CD4-positive, alpha-beta memory T cell (primary cell): ENCODE data around the gene ADGRG6. TPM values are rescaled to one million over a fixed set of nuclear protein-coding genes. Genes with fewer than 3 reads are reported as not detected.

Experiments
- CTCF ChIA-PET: fragments of 350-600 bp; sonication (Branson Sonifier 250); formaldehyde crosslinking; loops from one replicate; lab custom pipeline; 2021; ENCODE audit warnings: inconsistent platforms; ENCODE audit not compliant: partially characterized antibody; lab: Charles Lee
- POLR2A ChIA-PET: fragments of 350-600 bp; sonication (Branson Sonifier 250); formaldehyde crosslinking; loops from one replicate; lab custom pipeline; 2021; ENCODE audit not compliant: partially characterized antibody; lab: Charles Lee
- DNase-seq, 5 donors: peaks; one replicate each; pipeline versions ENCODE4 v3.0.0 to v3.0.0-alpha.2; 2020 to 2022; ENCODE audit warnings: mixed read lengths in 1 of 5
- H3K27ac ChIP-seq: one replicate; pipeline ENCODE4 v1.7.0; 2013; ENCODE audit warnings: low read depth, low read length
- H3K27me3 ChIP-seq: 2 replicates; pipeline ENCODE4 v1.7.0; 2013; ENCODE audit warnings: mild to moderate bottlenecking, low read length, moderate library complexity; ENCODE audit not compliant: insufficient read depth
- H3K36me3 ChIP-seq: 2 replicates; pipeline ENCODE4 v1.7.0; 2013; ENCODE audit warnings: mild to moderate bottlenecking, low read length, moderate library complexity; ENCODE audit not compliant: insufficient read depth
- H3K4me1 ChIP-seq: 2 replicates; pipeline ENCODE4 v1.7.0; 2013; ENCODE audit warnings: mild to moderate bottlenecking, low read length, moderate library complexity; ENCODE audit not compliant: insufficient read depth
- H3K4me3 ChIP-seq, 2 donors: one replicate each; pipeline ENCODE4 v1.7.0; 2013; ENCODE audit warnings: low read length in 2 of 2, mild to moderate bottlenecking in 1 of 2
- H3K9me3 ChIP-seq, 2 donors: one replicate each; pipeline ENCODE4 v1.7.0; 2013; ENCODE audit warnings: low read length in 2 of 2, control low read depth in 1 of 2; ENCODE audit not compliant: control insufficient read depth in 1 of 2
- H3K27ac Mint-ChIP-seq, 7 donors: one replicate each; pipeline ENCODE4 v1.8.0; 2020 to 2021; ENCODE audit warnings: mixed read lengths in 7 of 7, mild to moderate bottlenecking in 6 of 7, inconsistent platforms in 3 of 7, moderate library complexity in 3 of 7
- H3K27me3 Mint-ChIP-seq, 2 donors: one replicate each; pipeline ENCODE4 v1.8.0; 2020 to 2021; ENCODE audit warnings: mixed read lengths in 2 of 2
- H3K36me3 Mint-ChIP-seq, 2 donors: one replicate each; pipeline ENCODE4 v1.8.0; 2020 to 2021; ENCODE audit warnings: mixed read lengths in 2 of 2, inconsistent platforms in 1 of 2, mild to moderate bottlenecking in 1 of 2
- H3K4me1 Mint-ChIP-seq, 4 donors: one replicate each; pipeline ENCODE4 v1.8.0; 2020 to 2021; ENCODE audit warnings: mixed read lengths in 4 of 4, mild to moderate bottlenecking in 1 of 4
- H3K4me3 Mint-ChIP-seq, 8 donors: one replicate each; pipeline ENCODE4 v1.8.0; 2020 to 2021; ENCODE audit warnings: mixed read lengths in 8 of 8, mild to moderate bottlenecking in 7 of 8, moderate library complexity in 6 of 8, inconsistent platforms in 3 of 8
- H3K9me3 Mint-ChIP-seq, 8 donors: one replicate each; pipeline ENCODE4 v1.8.0; 2020 to 2021; ENCODE audit warnings: mixed read lengths in 8 of 8, mild to moderate bottlenecking in 5 of 8, inconsistent platforms in 3 of 8, moderate library complexity in 1 of 8
- intact Hi-C: fragments of 100-400 bp; cut with micrococcal nuclease; formaldehyde crosslinking; loops from one replicate; pipeline ENCODE4 v1.15.1; 2023
- polyA plus RNA-seq, 2 donors: library from polyadenylated mRNA; unstranded; fragments of 300-500 nt; fragmentation: Illumina TruSeq; gene quantifications; one replicate each; pipeline ENCODE4 v1.2.3, GENCODE V29; 2021
- total RNA-seq, 2 experiments: library from RNA; stranded (reverse); gene quantifications; one replicate each; pipeline ENCODE4 v1.2.3, GENCODE V29; 2021

ADGRG6 gene
- total and polyA plus RNA-seq, 4 experiments from 2014 or later, result 0.22 to 0.47 TPM; not detected in 2

DNA sequence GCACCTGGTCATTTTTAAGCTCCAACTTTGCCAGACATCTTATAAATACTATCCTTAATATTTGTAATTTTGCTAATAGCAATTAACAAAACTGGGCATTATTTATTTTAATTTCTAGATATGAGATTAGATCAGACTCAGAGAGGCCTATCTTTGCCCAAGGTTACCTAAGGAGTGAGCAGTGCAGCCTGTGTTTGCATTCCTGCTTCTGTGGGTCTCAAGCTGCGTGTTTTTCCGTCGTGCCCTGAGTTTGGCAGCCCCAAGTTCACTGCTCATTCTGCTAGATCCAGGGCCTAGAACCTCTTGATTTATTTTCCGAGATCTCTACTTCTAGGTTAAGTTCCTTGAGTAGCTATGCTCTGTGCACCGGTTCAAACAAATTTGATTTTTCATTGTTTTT lies 11.0 kb upstream of the ADGRG6 start:
- CTCF ChIA-PET, result interaction anchor here (1.1 kb wide), 1 partner anchor 26 kb away, joined by 3 read pairs; no protein-coding TSS in a partner anchor

DNA sequence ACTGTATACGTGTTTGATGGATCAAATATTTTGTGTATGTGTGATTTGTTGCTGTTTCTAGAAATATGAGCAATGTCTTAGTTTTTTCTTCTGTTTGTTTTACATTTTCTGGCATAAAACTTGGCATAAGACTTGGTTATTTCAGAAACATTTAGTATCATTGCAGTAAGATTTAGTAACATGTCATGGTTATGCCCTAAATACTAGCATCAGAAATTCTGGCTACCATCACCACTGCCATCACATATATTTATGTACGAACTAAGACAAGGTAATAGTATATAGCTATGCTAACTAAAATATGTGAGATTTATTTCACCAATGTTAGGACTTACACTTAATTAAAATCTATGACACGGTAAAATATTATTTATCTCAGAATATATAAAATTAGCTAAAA lies 10.3 kb upstream of the ADGRG6 start:
- H3K36me3 ChIP-seq, result no peaks in the 10 kb centered on the region
- ChIA-PET CTCF (no interaction called here), POLR2A (no interaction called here)
- Mint-ChIP-seq H3K36me3 (no peaks in the 10 kb centered on the region), H3K4me3 (no peak overlapping the region), H3K9me3 (peaks cover 0 to 1% (median 0%) of the 10 kb centered on the region in 8 donors), H3K4me1 (no peaks in the 10 kb centered on the region), H3K27me3 (peaks cover 7 to 11% of the 10 kb centered on the region in 2 donors), H3K27ac (no peak overlapping the region)
- no peak overlapping the region for H3K27ac ChIP-seq
- no peak for DNase-seq
- no peaks in the 10 kb centered on the region for H3K4me1 ChIP-seq
- H3K9me3 ChIP-seq, result no peaks in the 10 kb centered on the region
- intact Hi-C loops, result no loop called here
- H3K4me3 ChIP-seq, result no peak overlapping the region
- H3K27me3 ChIP-seq, result no peaks in the 10 kb centered on the region

More for the DNA sequence above, 11.0 kb upstream of the ADGRG6 start:
- Histone ChIP-seq H3K4me1 (no peaks in the 10 kb centered on the region), H3K9me3 (no peaks in the 10 kb centered on the region), H3K4me3 (no peak overlapping the region), H3K27me3 (no peaks in the 10 kb centered on the region), H3K27ac (no peak overlapping the region), H3K36me3 (no peaks in the 10 kb centered on the region)
- POLR2A ChIA-PET, result no interaction called here
- Mint-ChIP-seq H3K4me1 (no peaks in the 10 kb centered on the region), H3K27me3 (peaks cover 6 to 11% of the 10 kb centered on the region in 2 donors), H3K9me3 (peaks cover 0 to 1% (median 0%) of the 10 kb centered on the region in 8 donors), H3K36me3 (no peaks in the 10 kb centered on the region), H3K27ac (no peak overlapping the region), H3K4me3 (no peak overlapping the region)
- intact Hi-C loops, result no loop called here
- no peak for DNase-seq

DNA sequence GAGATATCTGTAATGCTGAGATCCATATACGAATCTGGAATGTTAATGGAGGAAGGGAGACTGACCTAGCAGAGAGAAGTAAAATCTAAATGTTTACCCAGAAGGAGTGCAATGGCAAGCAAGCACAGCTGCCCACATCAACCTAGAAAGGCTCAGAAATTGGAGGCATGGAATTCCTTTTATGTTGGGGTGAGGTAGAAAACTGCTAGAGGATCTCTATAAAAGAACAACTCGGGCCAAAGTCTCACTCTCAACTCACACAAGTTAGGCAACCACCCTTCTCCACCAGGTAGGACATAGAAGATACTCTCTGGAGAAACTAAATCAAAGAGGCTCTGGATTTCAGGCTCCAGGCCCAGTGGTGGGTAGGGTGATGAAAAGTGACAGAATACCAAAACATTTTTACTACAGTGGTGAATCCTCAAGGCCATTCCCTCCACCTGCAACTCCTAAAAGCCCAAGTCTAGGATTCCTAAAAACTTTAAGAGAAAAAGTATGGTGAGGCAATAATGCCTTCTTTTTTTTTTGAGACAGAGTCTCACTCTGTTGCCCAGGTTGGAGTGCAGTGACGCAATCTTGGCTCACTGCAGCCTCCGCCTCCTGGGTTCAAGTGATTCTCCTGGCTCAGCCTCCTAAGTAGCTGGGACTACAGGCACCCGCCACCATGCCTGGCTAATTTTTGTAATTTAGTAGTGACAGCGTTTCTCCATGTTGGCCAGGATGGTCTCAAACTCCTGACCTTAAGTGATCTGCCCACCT lies 9.5 kb upstream of the ADGRG6 start:
- H3K36me3 ChIP-seq, result no peaks in the 10 kb centered on the region
- no peak for DNase-seq
- no peak overlapping the region for H3K4me3 Mint-ChIP-seq
- peaks cover 7 to 9% of the 10 kb centered on the region in 2 donors for H3K27me3 Mint-ChIP-seq
- no peaks in the 10 kb centered on the region for H3K27me3 ChIP-seq
- ChIA-PET POLR2A (no interaction called here), CTCF (no interaction called here)
- intact Hi-C loops, result no loop called here
- H3K36me3 Mint-ChIP-seq, result no peaks in the 10 kb centered on the region
- H3K27ac ChIP-seq, result no peak overlapping the region
- H3K9me3 ChIP-seq, result no peaks in the 10 kb centered on the region
- H3K4me1 Mint-ChIP-seq, result no peaks in the 10 kb centered on the region
- peaks cover 0 to 1% (median 0%) of the 10 kb centered on the region in 8 donors for H3K9me3 Mint-ChIP-seq
- H3K27ac Mint-ChIP-seq, result no peak overlapping the region
- no peaks in the 10 kb centered on the region for H3K4me1 ChIP-seq
- H3K4me3 ChIP-seq, result no peak overlapping the region

DNA sequence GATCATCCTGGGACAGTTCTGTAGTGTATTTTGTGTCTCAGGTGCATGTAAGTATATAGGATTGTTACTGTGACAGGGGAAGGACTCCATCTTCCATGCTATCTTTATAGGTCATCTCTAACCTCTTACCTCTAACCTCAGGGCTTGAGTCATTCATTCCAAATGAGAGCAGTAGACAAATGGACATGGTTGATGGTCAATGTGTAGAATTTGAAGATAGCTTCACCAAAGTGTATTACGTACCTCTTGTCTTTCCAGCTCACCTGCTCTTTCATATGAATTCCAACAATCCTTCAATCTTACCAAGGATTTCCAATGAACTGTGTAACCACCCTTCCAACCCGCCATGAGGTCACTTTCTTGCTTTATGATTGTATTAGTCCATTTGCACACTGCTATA lies 8.7 kb upstream of the ADGRG6 start:
- H3K4me3 Mint-ChIP-seq, result no peak overlapping the region
- H3K27me3 Mint-ChIP-seq, result peaks cover 7 to 11% of the 10 kb centered on the region in 2 donors
- intact Hi-C loops, result no loop called here
- H3K4me3 ChIP-seq, result no peak overlapping the region
- no peaks in the 10 kb centered on the region for H3K9me3 ChIP-seq
- no peaks in the 10 kb centered on the region for H3K36me3 ChIP-seq
- H3K27ac Mint-ChIP-seq, result no peak overlapping the region
- POLR2A ChIA-PET, result no interaction called here
- CTCF ChIA-PET, result no interaction called here
- no peaks in the 10 kb centered on the region for H3K36me3 Mint-ChIP-seq
- H3K4me1 ChIP-seq, result no peaks in the 10 kb centered on the region
- no peak for DNase-seq
- no peaks in the 10 kb centered on the region for H3K4me1 Mint-ChIP-seq
- H3K27me3 ChIP-seq, result no peaks in the 10 kb centered on the region
- peaks cover 0 to 1% (median 0%) of the 10 kb centered on the region in 8 donors for H3K9me3 Mint-ChIP-seq
- H3K27ac ChIP-seq, result no peak overlapping the region

DNA sequence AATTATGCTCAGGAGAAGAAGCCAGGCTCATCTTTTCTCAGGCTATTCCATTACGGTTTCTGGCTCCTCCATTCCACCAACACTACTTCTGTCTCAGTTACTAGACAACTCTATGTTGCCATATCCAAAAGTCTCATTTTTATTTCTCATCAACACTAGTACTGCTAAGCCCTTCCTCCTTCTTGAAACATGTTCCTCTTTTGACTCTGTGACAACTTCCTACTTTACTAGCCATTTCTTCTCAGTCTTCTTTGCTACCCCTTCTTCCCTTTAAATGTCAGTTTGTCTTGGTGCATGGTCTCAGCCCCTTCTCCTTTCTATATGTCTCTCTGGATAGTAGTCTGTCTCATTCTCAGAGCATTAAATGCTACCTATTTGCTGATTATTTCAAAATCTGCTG lies 7.1 kb upstream of the ADGRG6 start:
- H3K36me3 ChIP-seq, result no peaks in the 10 kb centered on the region
- intact Hi-C loops, result no loop called here
- POLR2A ChIA-PET, result no interaction called here
- Mint-ChIP-seq H3K4me1 (no peaks in the 10 kb centered on the region), H3K9me3 (peaks cover 0 to 1% (median 0%) of the 10 kb centered on the region in 8 donors), H3K27ac (no peak overlapping the region), H3K27me3 (peaks cover 7 to 14% of the 10 kb centered on the region in 2 donors), H3K4me3 (no peak overlapping the region), H3K36me3 (no peaks in the 10 kb centered on the region)
- H3K27ac ChIP-seq, result no peak overlapping the region
- CTCF ChIA-PET, result no interaction called here
- no peak overlapping the region for H3K4me3 ChIP-seq
- H3K9me3 ChIP-seq, result no peaks in the 10 kb centered on the region
- H3K27me3 ChIP-seq, result no peaks in the 10 kb centered on the region
- H3K4me1 ChIP-seq, result no peaks in the 10 kb centered on the region
- DNase-seq, result no peak

DNA sequence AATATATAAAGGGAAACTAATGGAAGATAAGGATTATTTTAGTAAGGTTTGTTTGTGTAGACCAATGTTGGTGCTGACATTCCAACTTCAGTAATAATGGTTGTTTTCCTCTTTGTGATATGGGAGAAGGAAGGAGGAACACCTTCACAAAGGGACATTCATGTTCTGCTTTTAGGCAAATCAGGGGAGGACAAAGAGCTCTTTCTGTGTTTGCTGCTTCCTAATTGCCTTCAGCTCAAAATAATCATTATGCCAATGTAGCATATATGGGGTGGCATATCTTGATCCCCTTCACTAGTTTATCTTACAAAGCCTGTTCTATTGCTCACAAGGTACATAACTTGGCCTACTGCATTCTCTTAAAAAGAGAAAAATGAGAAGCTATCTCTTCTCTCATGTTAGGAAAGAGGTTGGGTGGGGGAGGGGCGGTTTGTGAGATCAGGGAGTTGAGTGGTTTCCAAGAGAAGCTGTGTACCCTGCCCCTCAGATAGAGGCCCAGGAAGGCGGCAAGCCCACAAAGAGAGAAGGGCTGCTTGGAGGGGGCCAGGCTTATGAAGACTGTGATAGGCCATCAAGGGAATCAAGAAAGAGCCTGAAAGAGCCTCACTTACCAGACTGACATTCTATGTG lies 4.7 kb upstream of the ADGRG6 start:
- no peaks in the 10 kb centered on the region for H3K4me1 ChIP-seq
- H3K27ac ChIP-seq, result no peak overlapping the region
- H3K27ac Mint-ChIP-seq, result no peak overlapping the region
- peaks cover 12 to 14% of the 10 kb centered on the region in 2 donors for H3K27me3 Mint-ChIP-seq
- no peak for DNase-seq
- ChIA-PET CTCF (no interaction called here), POLR2A (no interaction called here)
- H3K4me3 Mint-ChIP-seq, result no peak overlapping the region
- no peaks in the 10 kb centered on the region for H3K36me3 Mint-ChIP-seq
- intact Hi-C loops, result no loop called here
- H3K9me3 Mint-ChIP-seq, result peaks cover 0 to 2% (median 0%) of the 10 kb centered on the region in 8 donors
- peaks cover 0 to 8% (median 3%) of the 10 kb centered on the region in 4 donors for H3K4me1 Mint-ChIP-seq
- no peaks in the 10 kb centered on the region for H3K36me3 ChIP-seq
- no peaks in the 10 kb centered on the region for H3K9me3 ChIP-seq
- no peaks in the 10 kb centered on the region for H3K27me3 ChIP-seq
- no peak overlapping the region for H3K4me3 ChIP-seq

DNA sequence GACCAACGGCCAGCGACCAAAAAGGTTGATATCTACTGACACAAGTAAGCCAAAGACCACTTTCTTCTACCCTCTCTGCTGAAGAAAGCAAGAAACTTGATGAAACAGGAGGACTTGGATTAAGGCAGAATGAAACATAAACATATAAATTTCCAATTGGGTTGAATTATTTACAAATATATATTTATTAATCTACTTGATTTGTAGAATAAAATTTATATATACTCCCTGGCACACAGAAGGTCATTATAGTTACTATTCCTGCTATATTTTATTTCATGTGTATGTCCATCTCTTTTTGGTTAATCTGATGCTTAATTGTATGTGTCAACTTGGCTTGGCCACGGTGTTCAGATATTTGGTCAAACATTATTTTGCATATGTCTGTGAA lies 4.2 kb upstream of the ADGRG6 start:
- H3K27ac ChIP-seq, result no peak overlapping the region
- peaks cover 16 to 18% of the 10 kb centered on the region in 2 donors for H3K27me3 Mint-ChIP-seq
- H3K27me3 ChIP-seq, result no peaks in the 10 kb centered on the region
- no peaks in the 10 kb centered on the region for H3K4me1 ChIP-seq
- H3K9me3 Mint-ChIP-seq, result peaks cover 0 to 2% (median 0%) of the 10 kb centered on the region in 8 donors
- ChIA-PET POLR2A (no interaction called here), CTCF (no interaction called here)
- H3K36me3 Mint-ChIP-seq, result no peaks in the 10 kb centered on the region
- peaks cover 4 to 13% (median 5%) of the 10 kb centered on the region in 4 donors for H3K4me1 Mint-ChIP-seq
- H3K36me3 ChIP-seq, result no peaks in the 10 kb centered on the region
- intact Hi-C loops, result no loop called here
- H3K27ac Mint-ChIP-seq, result no peak overlapping the region
- H3K4me3 ChIP-seq, result no peak overlapping the region
- no peaks in the 10 kb centered on the region for H3K9me3 ChIP-seq
- H3K4me3 Mint-ChIP-seq, result no peak overlapping the region
- no peak for DNase-seq
